Fibroblast of peridontal ligament (primary cell): ENCODE measurements around the gene TYRP1.

Experiments
- DNase-seq: peaks from one replicate; pipeline ENCODE4 v3.0.0-alpha.2; 2010; ENCODE audit errors: extremely low read depth

Gene TYRP1

DNA sequence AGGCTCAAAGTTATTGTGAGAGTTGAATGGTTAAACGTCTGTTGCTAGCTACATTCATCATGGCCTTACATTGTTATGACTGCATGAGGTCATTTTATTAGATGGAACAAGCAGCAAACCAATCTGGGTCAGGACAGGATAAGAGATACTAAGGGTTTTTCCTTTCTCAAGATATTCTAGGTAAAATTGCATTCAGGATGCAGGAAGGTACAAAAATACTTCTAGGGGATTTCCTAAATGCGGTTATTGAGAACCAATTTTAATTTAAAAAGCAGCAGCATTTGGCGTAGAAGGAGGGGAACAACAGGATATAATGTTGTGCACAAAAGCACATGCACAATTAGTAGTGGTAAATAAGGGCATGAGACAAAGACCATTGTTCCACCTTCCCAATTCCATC lies 42.5 kb downstream of the TYRP1 start:
- DNase-seq: no peak

DNA sequence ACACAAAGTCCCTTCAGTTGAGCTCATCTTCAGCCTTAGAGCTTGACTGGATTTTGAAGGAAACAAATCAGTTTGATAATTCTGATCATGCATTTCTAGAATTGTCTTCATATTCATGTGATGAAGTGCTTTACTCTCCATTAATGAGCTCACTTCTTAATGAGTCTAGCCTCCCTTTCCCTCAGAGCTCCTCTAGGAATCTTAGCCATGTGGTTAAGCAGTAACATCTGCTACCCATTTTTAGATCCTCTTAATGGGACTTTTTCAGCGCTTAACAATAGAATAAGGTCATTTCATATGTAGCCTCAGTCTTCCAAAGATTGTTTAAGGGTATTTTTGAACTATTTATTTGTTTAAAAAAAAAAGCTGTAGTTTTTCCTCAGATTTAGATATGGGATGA lies 44.7 kb downstream of the TYRP1 start:
- peak; percentile 15 for DNase-seq

DNA sequence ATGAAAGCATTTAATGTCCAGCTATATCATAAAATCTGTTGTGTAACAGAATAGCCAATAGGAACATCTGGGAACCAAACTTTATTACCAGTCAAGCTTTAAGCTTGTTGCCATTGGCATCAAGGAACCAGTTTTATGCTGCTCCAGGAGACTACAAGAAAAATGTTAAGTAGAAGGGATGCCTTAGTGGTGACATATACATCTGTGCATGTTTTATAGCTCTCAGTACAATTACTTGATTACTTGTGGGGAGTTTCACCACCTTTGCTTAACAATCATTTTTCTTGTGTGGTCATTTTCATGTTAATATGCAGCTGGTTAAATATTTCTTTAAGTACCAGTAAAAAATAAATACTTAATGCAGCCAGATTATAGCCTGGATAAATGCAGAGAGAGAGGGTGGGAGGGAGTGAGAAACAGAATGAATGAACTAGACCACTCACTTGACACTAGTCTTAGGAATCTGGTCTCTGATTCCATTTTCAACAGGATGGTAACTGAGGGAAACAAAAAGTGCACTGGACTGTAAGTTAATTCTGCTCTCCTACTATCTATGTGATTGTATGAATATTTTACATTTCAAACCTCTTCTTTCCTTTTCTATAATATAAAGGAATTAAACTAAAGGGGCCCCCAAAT lies 45.9 kb downstream of the TYRP1 start:
- DNase-seq: peak; percentile 52

DNA sequence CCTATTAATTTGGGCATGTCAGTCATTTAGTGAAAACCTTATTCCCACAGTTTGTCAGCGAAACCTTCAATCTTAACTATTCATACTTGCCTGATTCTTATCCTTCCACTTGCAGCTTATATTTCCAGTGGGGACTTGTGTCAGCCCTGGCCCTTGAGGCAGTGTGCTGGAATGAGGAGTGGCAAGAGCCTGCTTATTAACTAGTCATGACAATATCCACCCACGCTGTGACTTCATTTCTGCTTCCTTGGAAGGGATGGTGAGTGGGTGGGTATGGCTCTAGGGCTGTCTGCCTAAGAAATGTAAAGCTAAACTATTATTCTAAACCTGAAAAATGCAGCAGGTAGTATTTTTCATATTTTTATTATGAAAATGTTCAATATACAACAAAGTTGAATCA lies 47.7 kb downstream of the TYRP1 start:
- DNase-seq: no peak

DNA sequence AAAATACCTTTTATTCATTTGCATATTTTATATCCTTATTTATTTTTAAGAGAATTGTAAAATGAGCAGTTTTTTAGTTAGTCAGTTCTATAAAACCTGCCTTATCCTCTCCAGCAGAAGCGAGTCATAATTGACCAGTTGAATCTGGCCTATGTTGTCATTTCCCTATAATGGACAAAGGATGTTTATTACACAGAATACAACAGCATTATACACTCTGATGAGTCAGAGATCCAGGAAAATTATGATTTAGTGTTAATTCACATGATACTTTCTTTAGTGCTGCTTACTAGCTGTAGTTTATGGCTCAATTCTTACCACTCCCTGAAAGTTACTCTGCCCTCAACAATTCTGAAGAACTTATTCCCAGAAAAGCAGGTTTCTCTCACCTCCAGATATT lies 54.8 kb downstream of the TYRP1 start:
- peak; percentile 64 for DNase-seq

DNA sequence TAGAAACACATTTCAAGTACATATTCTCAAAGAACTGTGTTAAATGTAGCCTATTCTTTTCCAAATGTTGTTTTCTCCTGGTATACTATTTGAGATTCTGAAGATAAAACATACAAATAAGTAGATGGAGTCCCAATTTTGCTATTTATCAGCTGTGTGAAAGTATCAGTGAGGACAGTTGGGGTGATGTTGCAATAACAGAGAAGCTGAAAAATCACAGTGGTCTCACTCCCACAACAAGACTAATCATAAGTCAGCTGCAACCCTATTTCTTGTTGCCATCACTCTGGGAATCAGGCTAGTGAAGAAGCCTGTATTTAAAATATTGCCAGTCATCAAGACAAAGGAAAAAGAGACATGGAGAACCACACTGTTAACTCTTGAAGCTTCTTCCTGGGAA lies 55.8 kb downstream of the TYRP1 start:
- no peak for DNase-seq

DNA sequence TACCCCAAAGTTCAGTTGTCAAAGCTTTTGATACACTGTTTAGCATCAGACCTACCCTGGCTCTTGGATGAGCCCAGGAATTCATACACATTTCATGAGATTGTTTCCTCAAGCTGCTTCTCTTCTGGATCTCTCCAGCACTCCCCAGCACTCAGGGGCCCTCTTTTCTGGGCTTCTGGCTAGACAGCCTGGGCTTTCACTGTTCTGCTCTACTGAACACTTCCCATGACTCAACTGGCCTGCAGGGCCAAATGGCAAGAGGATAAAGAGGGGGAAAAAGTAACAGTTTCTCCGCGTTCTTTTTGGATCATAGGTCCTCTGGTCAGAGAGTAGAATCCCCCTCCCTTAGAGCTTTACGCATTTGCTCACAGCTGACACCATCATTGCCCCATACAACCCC lies 60.7 kb downstream of the TYRP1 start:
- no peak for DNase-seq

DNA sequence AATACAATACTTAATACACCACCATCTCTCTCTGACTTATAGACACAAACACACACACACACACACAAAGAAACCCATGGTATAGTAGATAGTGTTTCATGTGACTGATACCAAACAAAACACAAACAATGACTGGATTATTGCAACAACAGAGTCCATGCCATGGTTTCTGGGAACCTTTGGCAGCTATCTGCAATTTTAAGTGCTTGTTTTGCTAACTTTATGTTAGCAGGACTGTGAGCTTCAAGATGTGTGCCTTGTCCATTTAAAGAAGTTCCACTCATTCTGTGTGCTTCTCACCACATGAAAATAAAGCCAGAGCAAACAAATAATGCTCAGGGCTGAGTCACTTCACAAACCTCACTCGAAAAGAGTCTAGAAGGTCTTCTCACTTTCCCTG lies 66.6 kb downstream of the TYRP1 start:
- peak; percentile 83 for DNase-seq
